ENCODE data around the gene PPFIBP2.
"Not testable (repeated sequence)": the region's sequence is repeated elsewhere in the genome, so short reads cannot be mapped to it uniquely, and the experiment has no call there.

The PPFIBP2 gene

GRCh38 chr11:7657306-7658025 lies 143.7 kb downstream of the PPFIBP2 start:
- no peak for DNase-seq
- H3K36me3 Mint-ChIP-seq (ENCODE audit: low read depth), result peaks cover 9% of the 10 kb centered on the region
- no peak overlapping the region for H3K4me3 Mint-ChIP-seq

GRCh38 chr11:7663531-7663930 lies 149.7 kb downstream of the PPFIBP2 start:
- not testable (repeated sequence) for H3K4me1 Mint-ChIP-seq (ENCODE audit: low read depth); H3K27me3 Mint-ChIP-seq; H3K9me3 Mint-ChIP-seq; DNase-seq; H3K36me3 Mint-ChIP-seq (ENCODE audit: low read depth); H3K4me3 Mint-ChIP-seq; H3K27ac Mint-ChIP-seq

More at GRCh38 chr11:7657306-7658025, 143.7 kb downstream of the PPFIBP2 start:
- no peaks in the 10 kb centered on the region for H3K27me3 Mint-ChIP-seq
- no peaks in the 10 kb centered on the region for H3K4me1 Mint-ChIP-seq (ENCODE audit: low read depth)
- H3K27ac Mint-ChIP-seq, result no peak overlapping the region
- H3K9me3 Mint-ChIP-seq, result no peaks in the 10 kb centered on the region

GRCh38 chr11:7664867-7665266 lies 151.1 kb downstream of the PPFIBP2 start:
- peaks cover 2% of the 10 kb centered on the region for H3K36me3 Mint-ChIP-seq (ENCODE audit: low read depth)

GRCh38 chr11:7665473-7666291 lies 151.9 kb downstream of the PPFIBP2 start:
- Mint-ChIP-seq H3K27ac (no peak overlapping the region), H3K9me3 (no peaks in the 10 kb centered on the region), H3K36me3 (ENCODE audit: low read depth) (peaks cover 2% of the 10 kb centered on the region), H3K4me1 (ENCODE audit: low read depth) (peaks cover 2% of the 10 kb centered on the region), H3K4me3 (no peak overlapping the region), H3K27me3 (peaks cover 13% of the 10 kb centered on the region)
- peak; percentile 74 for DNase-seq

More at GRCh38 chr11:7664867-7665266, 151.1 kb downstream of the PPFIBP2 start:
- Mint-ChIP-seq H3K27ac (no peak overlapping the region), H3K4me1 (ENCODE audit: low read depth) (no peaks in the 10 kb centered on the region), H3K9me3 (no peaks in the 10 kb centered on the region), H3K4me3 (no peak overlapping the region), H3K27me3 (peaks cover 8% of the 10 kb centered on the region)
- no peak for DNase-seq

GRCh38 chr11:7666292-7666866 lies 152.6 kb downstream of the PPFIBP2 start:
- H3K36me3 Mint-ChIP-seq (ENCODE audit: low read depth), result peaks cover 2% of the 10 kb centered on the region
- no peaks in the 10 kb centered on the region for H3K9me3 Mint-ChIP-seq
- no peak overlapping the region for H3K4me3 Mint-ChIP-seq
- peaks cover 17% of the 10 kb centered on the region for H3K27me3 Mint-ChIP-seq
- no peak overlapping the region for H3K27ac Mint-ChIP-seq
- H3K4me1 Mint-ChIP-seq (ENCODE audit: low read depth), result peaks cover 4% of the 10 kb centered on the region
- no peak for DNase-seq

GRCh38 chr11:7667460-7667859 lies 153.7 kb downstream of the PPFIBP2 start:
- Mint-ChIP-seq H3K4me3 (no peak overlapping the region), H3K9me3 (no peaks in the 10 kb centered on the region), H3K27ac (no peak overlapping the region), H3K27me3 (peaks cover 28% of the 10 kb centered on the region), H3K36me3 (ENCODE audit: low read depth) (peaks cover 2% of the 10 kb centered on the region), H3K4me1 (ENCODE audit: low read depth) (peaks cover 12% of the 10 kb centered on the region)
- DNase-seq, result no peak

GRCh38 chr11:7668464-7668863 lies 154.7 kb downstream of the PPFIBP2 start:
- Mint-ChIP-seq H3K9me3 (no peaks in the 10 kb centered on the region), H3K36me3 (ENCODE audit: low read depth) (peaks cover 2% of the 10 kb centered on the region), H3K27ac (no peak overlapping the region), H3K4me1 (ENCODE audit: low read depth) (peaks cover 15% of the 10 kb centered on the region), H3K27me3 (peaks cover 38% of the 10 kb centered on the region), H3K4me3 (no peak overlapping the region)
- no peak for DNase-seq

GRCh38 chr11:7668911-7669310 lies 155.1 kb downstream of the PPFIBP2 start:
- Mint-ChIP-seq H3K27me3 (peaks cover 40% of the 10 kb centered on the region), H3K36me3 (ENCODE audit: low read depth) (peaks cover 1% of the 10 kb centered on the region), H3K4me3 (no peak overlapping the region), H3K9me3 (no peaks in the 10 kb centered on the region), H3K27ac (no peak overlapping the region), H3K4me1 (ENCODE audit: low read depth) (peaks cover 15% of the 10 kb centered on the region)
- no peak for DNase-seq

GRCh38 chr11:7670641-7671040 lies 156.8 kb downstream of the PPFIBP2 start:
- H3K36me3 Mint-ChIP-seq (ENCODE audit: low read depth), result no peaks in the 10 kb centered on the region
- no peak for DNase-seq
- H3K4me3 Mint-ChIP-seq, result no peak overlapping the region
- H3K9me3 Mint-ChIP-seq, result no peaks in the 10 kb centered on the region
- no peak overlapping the region for H3K27ac Mint-ChIP-seq
- peaks cover 22% of the 10 kb centered on the region for H3K4me1 Mint-ChIP-seq (ENCODE audit: low read depth)
- H3K27me3 Mint-ChIP-seq, result peaks cover 57% of the 10 kb centered on the region

GRCh38 chr11:7671347-7672215 lies 157.8 kb downstream of the PPFIBP2 start:
- no peaks in the 10 kb centered on the region for H3K36me3 Mint-ChIP-seq (ENCODE audit: low read depth)
- DNase-seq, result no peak
- no peak overlapping the region for H3K27ac Mint-ChIP-seq
- H3K4me3 Mint-ChIP-seq, result no peak overlapping the region
- peaks cover 22% of the 10 kb centered on the region for H3K4me1 Mint-ChIP-seq (ENCODE audit: low read depth)
- H3K9me3 Mint-ChIP-seq, result no peaks in the 10 kb centered on the region
- H3K27me3 Mint-ChIP-seq, result peaks cover 64% of the 10 kb centered on the region

- Mint-ChIP-seq H3K4me1 (ENCODE audit: low read depth) (peaks cover 23% of the 10 kb centered on the region), H3K9me3 (no peaks in the 10 kb centered on the region), H3K27ac (no peak overlapping the region), H3K27me3 (peaks cover 73% of the 10 kb centered on the region), H3K36me3 (ENCODE audit: low read depth) (no peaks in the 10 kb centered on the region), H3K4me3 (peak overlapping the region; percentile 20)
- DNase-seq, result no peak
These were observed 158.6 kb downstream of the PPFIBP2 start for GRCh38 chr11:7672276-7672959.

GRCh38 chr11:7672960-7673723 lies 159.3 kb downstream of the PPFIBP2 start, which contains the start of gene CYB5R2:
Gene CYB5R2, minus strand, starts transcription at chr11:7673500. Its CDS starts 675 bp downstream, at chr11:7672825.
- peaks cover 25% of the 10 kb centered on the region for H3K4me1 Mint-ChIP-seq (ENCODE audit: low read depth)
- H3K27me3 Mint-ChIP-seq, result peaks cover 80% of the 10 kb centered on the region
- no peaks in the 10 kb centered on the region for H3K36me3 Mint-ChIP-seq (ENCODE audit: low read depth)
- peak within 1 kb of the TSS; percentile 60 for H3K4me3 Mint-ChIP-seq
- no peak within 1 kb of the TSS for H3K27ac Mint-ChIP-seq
- DNase-seq, result no peak
- H3K9me3 Mint-ChIP-seq, result no peaks in the 10 kb centered on the region

Data from activated T-cell treated with anti-CD3 and anti-CD28 coated beads, Interleukin-2, amount 50 U/mL, for 24 hours (primary cell).